Gastroesophageal sphincter (tissue), 4 donors: Measurements from ENCODE around the gene ZNF136. TPM values are rescaled to one million over a fixed set of nuclear protein-coding genes. Genes with fewer than 3 reads are reported as not detected.
A peak's percentile ranks its signal among the peaks of the same experiment; 100 is the strongest.

ENCODE experiments used
- ATAC-seq: fragments of 150-250 bp; one replicate; pipeline ENCODE4 v1.9.1; 2016; ENCODE audit warnings: mild to moderate bottlenecking, moderate library complexity
- H3K27ac ChIP-seq, 4 donors: fragments of 200-600 bp; sonication (generic) in 3 of 4; 1 replicate in 3 of 4; 2 replicates in 1 of 4; pipeline ENCODE4 v1.5.1; 2016 to 2019
- H3K27me3 ChIP-seq: fragments of 200-600 bp; sonication (generic); one replicate; pipeline ENCODE4 v1.5.1; 2019
- H3K36me3 ChIP-seq, 2 donors: fragments of 200-600 bp; sonication (generic); one replicate each; pipeline ENCODE4 v1.5.1; 2019; ENCODE audit warnings: control low read depth in 1 of 2
- H3K4me1 ChIP-seq, 3 donors: fragments of 200-600 bp; sonication (generic); 1 replicate in 2 of 3; 2 replicates in 1 of 3; pipeline ENCODE4 v1.5.1; 2016 to 2019; ENCODE audit warnings: control low read depth in 2 of 3
- H3K4me3 ChIP-seq, 2 donors: fragments of 200-600 bp; sonication (generic); one replicate each; pipeline ENCODE4 v1.5.1; 2019; ENCODE audit warnings: mild to moderate bottlenecking in 1 of 2, moderate library complexity in 1 of 2
- H3K9me3 ChIP-seq, 3 donors: fragments of 200-600 bp; sonication (generic); one replicate each; pipeline ENCODE4 v1.5.1; 2017 to 2019; ENCODE audit warnings: control low read depth in 2 of 3
- EP300 ChIP-seq: sonication (generic); formaldehyde crosslinking; IDR thresholded peaks from one replicate; pipeline ENCODE4 v1.6.1; 2017; ENCODE audit warnings: antibody characterized with exemption, mild to moderate bottlenecking
- POLR2A ChIP-seq, 2 donors: fragments of 450-650 bp; IDR thresholded peaks; one replicate each; pipeline ENCODE4 v1.6.1; 2017; ENCODE audit warnings: antibody characterized with exemption in 2 of 2, mild to moderate bottlenecking in 2 of 2, moderate library complexity in 1 of 2
- POLR2AphosphoS5 ChIP-seq: sonication (generic); formaldehyde crosslinking; IDR thresholded peaks from one replicate; pipeline ENCODE4 v1.6.1; 2017; ENCODE audit warnings: antibody characterized with exemption
- WGBS, 2 donors: methylation state at CpG; one replicate each; pipeline ENCODE4 v1.1.5; 2018; ENCODE audit warnings: low coverage in 1 of 2; 5-methylcytosine and 5-hydroxymethylcytosine counted together
- total RNA-seq, 4 donors: library from RNA; depleted of rRNA; stranded (reverse); fragments of >200 nt; gene quantifications; one replicate each; pipeline ENCODE4 v1.1.0, GENCODE V29; 2016
- TF ChIP-seq, protein P1 (sequence below), 4 experiments: fragments of 200-600 bp in 2 of 4; fragments of 450-650 bp in 2 of 4; sonication (generic) in 1 of 4; IDR thresholded peaks; one replicate each; pipeline ENCODE4 v1.5.1; 2017 to 2019; ENCODE audit warnings: antibody characterized with exemption in 4 of 4, mild to moderate bottlenecking in 2 of 4, moderate library complexity in 2 of 4

The ZNF136 gene
- total RNA-seq, 4 donors from 2014 or later, result 8.7 to 19.6 (median 11.5) TPM

DNA sequence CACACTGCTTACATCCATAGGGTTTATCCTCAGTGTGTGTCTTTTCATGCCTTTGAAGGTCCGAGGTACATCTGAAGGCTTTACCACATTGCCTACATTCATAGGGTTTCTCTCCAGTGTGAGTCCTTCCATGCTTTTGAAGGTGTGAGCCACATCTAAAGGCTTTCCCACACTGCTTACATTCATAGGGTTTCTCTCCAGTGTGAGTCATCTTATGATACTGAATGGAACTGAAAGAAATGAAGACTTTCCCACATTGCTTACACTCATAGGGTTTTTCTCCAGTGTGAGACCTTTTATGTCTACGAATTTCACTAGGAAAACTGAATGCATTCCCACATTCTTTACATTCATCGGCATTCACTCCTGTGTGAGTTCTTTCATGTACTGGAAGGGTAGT is 29.8 kb upstream of the ZNF136 start:
- 88 to 100% methylated on average over 3 of the region's 3 CpGs for WGBS, 2 donors
- Histone ChIP-seq H3K36me3 (peaks cover 10 to 62% of the 10 kb centered on the region in 2 donors), H3K4me3 (no peak overlapping the region), H3K27ac (no peak overlapping the region), H3K27me3 (no peaks in the 10 kb centered on the region), H3K9me3 (peaks cover 0 to 30% (median 2%) of the 10 kb centered on the region in 3 donors), H3K4me1 (peaks cover 0 to 9% (median 0%) of the 10 kb centered on the region in 3 donors)
- TF ChIP-seq EP300, result no peak
- TF ChIP-seq, protein P1, sequence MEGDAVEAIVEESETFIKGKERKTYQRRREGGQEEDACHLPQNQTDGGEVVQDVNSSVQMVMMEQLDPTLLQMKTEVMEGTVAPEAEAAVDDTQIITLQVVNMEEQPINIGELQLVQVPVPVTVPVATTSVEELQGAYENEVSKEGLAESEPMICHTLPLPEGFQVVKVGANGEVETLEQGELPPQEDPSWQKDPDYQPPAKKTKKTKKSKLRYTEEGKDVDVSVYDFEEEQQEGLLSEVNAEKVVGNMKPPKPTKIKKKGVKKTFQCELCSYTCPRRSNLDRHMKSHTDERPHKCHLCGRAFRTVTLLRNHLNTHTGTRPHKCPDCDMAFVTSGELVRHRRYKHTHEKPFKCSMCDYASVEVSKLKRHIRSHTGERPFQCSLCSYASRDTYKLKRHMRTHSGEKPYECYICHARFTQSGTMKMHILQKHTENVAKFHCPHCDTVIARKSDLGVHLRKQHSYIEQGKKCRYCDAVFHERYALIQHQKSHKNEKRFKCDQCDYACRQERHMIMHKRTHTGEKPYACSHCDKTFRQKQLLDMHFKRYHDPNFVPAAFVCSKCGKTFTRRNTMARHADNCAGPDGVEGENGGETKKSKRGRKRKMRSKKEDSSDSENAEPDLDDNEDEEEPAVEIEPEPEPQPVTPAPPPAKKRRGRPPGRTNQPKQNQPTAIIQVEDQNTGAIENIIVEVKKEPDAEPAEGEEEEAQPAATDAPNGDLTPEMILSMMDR (IDR thresholded peaks at IDR 0.05), result no peak
- TF ChIP-seq POLR2A (IDR thresholded peaks at IDR 0.05), result no peak
- no peak for TF ChIP-seq POLR2AphosphoS5
- ATAC-seq, result no peak

GRCh38 chr19:12137221-12137940 is 25.5 kb upstream of the ZNF136 start:
- Histone ChIP-seq H3K36me3 (peaks cover 10 to 51% of the 10 kb centered on the region in 2 donors), H3K9me3 (peaks cover 0 to 23% (median 2%) of the 10 kb centered on the region in 3 donors), H3K27me3 (no peaks in the 10 kb centered on the region), H3K27ac (no peak overlapping the region), H3K4me3 (no peak overlapping the region), H3K4me1 (peaks cover 0 to 36% (median 5%) of the 10 kb centered on the region in 3 donors)
- no peak for TF ChIP-seq POLR2AphosphoS5
- TF ChIP-seq, protein P1 (IDR thresholded peaks at IDR 0.05), result peak in 2 of 4 experiments; percentile 34 to 44
- no peak for ATAC-seq
- 70 to 76% methylated on average over 5 to 7 of the region's 7 CpGs for WGBS, 2 donors

DNA sequence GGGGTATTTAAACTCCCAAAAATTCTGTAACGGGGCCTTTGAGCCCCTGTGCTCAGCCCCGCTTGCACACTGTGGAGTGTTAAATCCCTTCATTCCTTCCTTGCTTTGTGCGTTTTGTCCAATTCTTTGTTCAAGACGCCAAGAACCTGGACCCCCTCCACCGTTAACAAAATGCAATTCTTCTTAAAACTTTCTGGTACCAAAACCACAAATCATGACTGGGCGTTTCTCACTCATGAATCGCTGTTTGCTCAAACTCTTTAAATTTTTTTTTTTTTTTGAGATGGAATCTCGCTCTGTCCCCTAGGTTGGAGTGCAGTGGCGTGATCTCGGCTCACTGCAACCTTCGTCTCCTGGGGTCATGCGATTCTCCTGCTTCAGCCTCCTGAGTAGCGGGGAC is 23.6 kb upstream of the ZNF136 start:
- Histone ChIP-seq H3K27ac (peak overlapping the region in 3 of 4 donors; percentile 82 to 91 (median 89)), H3K36me3 (peaks cover 0 to 41% of the 10 kb centered on the region in 2 donors)
- TF ChIP-seq POLR2AphosphoS5 (no peak), POLR2A (IDR thresholded peaks at IDR 0.05) (no peak), EP300 (no peak)
- TF ChIP-seq, protein P1 (IDR thresholded peaks at IDR 0.05), result no peak

DNA sequence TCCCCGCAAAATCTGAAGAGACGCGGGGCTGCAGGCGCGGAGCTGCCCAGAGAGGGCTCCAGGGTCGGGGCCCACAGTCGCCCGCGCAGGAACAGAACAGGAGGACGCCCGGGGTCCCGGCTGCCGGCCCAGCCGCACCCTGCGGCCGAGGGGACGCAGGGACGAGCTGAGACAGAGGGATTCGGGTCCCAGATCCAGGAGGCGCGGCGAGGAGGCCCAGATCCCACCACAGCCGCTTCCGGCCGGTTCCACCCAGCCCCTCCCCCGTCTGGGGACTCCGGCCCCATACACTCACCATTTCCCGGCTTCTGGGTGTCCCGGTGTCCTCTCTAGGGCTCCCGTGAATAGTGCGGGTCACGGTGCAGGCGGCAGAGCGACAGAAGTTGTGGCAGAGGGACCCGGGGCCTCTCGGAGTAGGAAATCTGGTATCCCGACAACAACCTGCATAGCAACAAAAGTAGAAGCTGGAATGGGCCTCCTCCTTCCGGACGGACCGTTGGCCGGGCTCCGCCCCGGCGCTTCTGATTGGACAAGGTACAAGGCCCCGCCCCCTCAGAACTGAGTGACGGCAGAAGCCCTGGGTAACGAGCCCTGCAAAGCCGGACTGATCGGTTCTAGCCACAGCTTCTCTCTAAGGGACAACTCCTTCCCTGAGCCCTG is 22.9 kb upstream of the ZNF136 start, which contains the start of gene ZNF20:
TSS of gene ZNF20 (minus strand) at position 466 of the 660 bp plus-strand sequence. CDS start at position 298, 168 bp downstream.
- no peaks in the 10 kb centered on the region for H3K9me3 ChIP-seq
- peak within 1 kb of the TSS; percentile 62 to 85 for H3K4me3 ChIP-seq
- TF ChIP-seq EP300 (no peak), POLR2AphosphoS5 (peak; percentile 30)
- peaks cover 0 to 36% (median 5%) of the 10 kb centered on the region in 3 donors for H3K4me1 ChIP-seq
- H3K36me3 ChIP-seq, result peaks cover 0 to 41% of the 10 kb centered on the region in 2 donors
- H3K27ac ChIP-seq, result peak within 1 kb of the TSS; percentile 21 to 91 (median 86)
- ATAC-seq, result peak; percentile 98
- H3K27me3 ChIP-seq, result no peaks in the 10 kb centered on the region
- 10% methylated on average over 2 of the region's 49 CpGs; no CpG with 5 or more reads in 1 of the 2 donors for WGBS, 2 donors

More for the DNA sequence above, 23.6 kb upstream of the ZNF136 start:
- Histone ChIP-seq H3K27me3 (no peaks in the 10 kb centered on the region), H3K9me3 (peaks cover 0 to 4% (median 0%) of the 10 kb centered on the region in 3 donors), H3K4me1 (peaks cover 0 to 36% (median 5%) of the 10 kb centered on the region in 3 donors), H3K4me3 (peak overlapping the region; percentile 62 to 85)
- no peak for ATAC-seq
- WGBS, 2 donors, result 22 to 24% methylated on average over 7 to 10 of the region's 13 CpGs
